Fibroblast of villous mesenchyme (primary cell): ENCODE data around the gene PRKCE. TPM values are rescaled to one million over a fixed set of nuclear protein-coding genes. Genes with fewer than 3 reads are reported as not detected.

ENCODE experiments used
- DNase-seq: peaks from one replicate; pipeline ENCODE4 v3.0.0-alpha.2; 2010; ENCODE audit warnings: low read depth
- H3K4me3 ChIP-seq: 2 replicates; pipeline ENCODE4 v1.5.1; 2011; ENCODE audit warnings: low read depth, mild to moderate bottlenecking, low read length
- CTCF ChIP-seq: IDR thresholded peaks from 2 replicates; pipeline ENCODE4 v1.5.1; 2012; ENCODE audit warnings: low read depth, mild to moderate bottlenecking, low read length; ENCODE audit not compliant: insufficient read depth
- total RNA-seq: library from RNA; depleted of rRNA; stranded (reverse); fragments of >200 nt; gene quantifications from 2 replicates; pipeline ENCODE4 v1.2.3, GENCODE V29; 2012

Gene PRKCE
- total RNA-seq, 1 donor: 27.2 TPM

DNA sequence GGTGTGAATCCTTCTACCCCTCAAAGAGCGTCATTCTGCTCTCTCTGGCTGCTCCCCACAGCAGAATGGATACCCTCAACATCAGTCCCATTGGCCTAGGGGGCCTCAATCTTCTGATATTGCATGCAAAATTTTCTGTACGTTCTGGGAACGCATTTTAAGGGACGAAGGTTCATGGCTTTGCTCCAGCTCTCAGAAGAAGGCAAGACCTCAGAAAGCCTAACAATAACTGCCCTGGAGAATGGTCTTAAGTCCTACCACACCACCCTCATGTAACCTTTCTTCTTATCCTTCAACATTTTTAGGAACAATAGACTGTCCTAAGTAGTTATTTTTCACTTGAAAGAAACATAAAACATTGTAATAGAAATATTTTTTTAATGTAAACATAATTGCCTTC is 212.6 kb downstream of the PRKCE start:
- no peak for DNase-seq

GRCh38 chr2:45867349-45867748 is 215.9 kb downstream of the PRKCE start:
- TF ChIP-seq CTCF: no peak
- no peak overlapping the region for H3K4me3 ChIP-seq
- no peak for DNase-seq

More for the DNA sequence above, 212.6 kb downstream of the PRKCE start:
- no peak for TF ChIP-seq CTCF
- H3K4me3 ChIP-seq: no peak overlapping the region

DNA sequence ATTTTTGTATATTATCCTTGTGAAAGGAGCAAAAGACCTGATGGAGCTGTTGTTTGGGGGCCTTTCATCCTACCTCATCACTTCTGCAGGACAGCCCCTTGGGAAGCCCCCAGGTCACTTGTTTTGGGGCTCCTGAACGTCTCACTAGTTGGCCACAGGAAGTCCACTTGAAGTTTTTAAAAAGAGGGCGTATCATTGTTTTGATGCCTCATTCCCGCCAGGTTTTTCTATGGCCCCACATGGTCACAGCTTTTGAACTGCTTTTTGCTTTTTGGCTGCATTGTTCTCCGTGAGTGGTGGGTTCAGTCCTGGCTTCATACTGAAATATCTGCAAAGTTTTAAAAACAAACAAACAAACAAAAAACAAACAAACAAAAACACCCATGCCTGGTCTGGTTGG is 216.3 kb downstream of the PRKCE start:
- no peak for TF ChIP-seq CTCF
- no peak for DNase-seq
- no peak overlapping the region for H3K4me3 ChIP-seq

DNA sequence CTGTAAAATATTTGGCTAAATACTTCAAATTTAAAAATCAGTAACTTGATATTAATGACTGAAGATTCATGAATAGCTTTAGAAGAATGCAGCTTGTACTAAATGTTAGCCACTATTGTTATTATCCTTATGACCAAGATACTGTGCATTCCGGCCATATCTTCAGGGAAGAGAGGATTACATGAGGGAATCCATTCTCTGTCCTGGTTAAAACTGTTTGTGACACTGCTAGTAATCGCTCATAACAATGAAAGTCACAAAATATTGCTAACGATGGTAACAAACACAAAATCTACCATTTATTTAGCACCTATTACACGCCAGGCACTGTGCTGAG is 217.7 kb downstream of the PRKCE start:
- H3K4me3 ChIP-seq: no peak overlapping the region
- DNase-seq: no peak
- no peak for TF ChIP-seq CTCF

GRCh38 chr2:45871025-45871424 is 219.6 kb downstream of the PRKCE start:
- H3K4me3 ChIP-seq: no peak overlapping the region
- TF ChIP-seq CTCF: no peak
- no peak for DNase-seq

- no peak for DNase-seq
- H3K4me3 ChIP-seq: no peak overlapping the region
- TF ChIP-seq CTCF: no peak
These were observed 220.1 kb downstream of the PRKCE start for GRCh38 chr2:45871541-45871940.

GRCh38 chr2:45872211-45872610 is 220.7 kb downstream of the PRKCE start:
- peak; percentile 40 for DNase-seq
- TF ChIP-seq CTCF: no peak
- H3K4me3 ChIP-seq: no peak overlapping the region
